ENCODE measurements around the gene OAS2.

GRCh38 chr12:112938751-112939150, 39.6 kb upstream of the OAS2 start:
- TF ChIP-seq CTCF (IDR thresholded peaks at IDR 0.05; ENCODE audit: control extremely low read depth in 1 of 3, insufficient read depth in 1 of 3, low read depth in 1 of 3, low read length in 3 of 3) (no peak), POLR2A (IDR thresholded peaks at IDR 0.05; ENCODE audit: control extremely low read depth in 1 of 2, low read depth in 2 of 2, low read length in 2 of 2) (no peak)
